ENCODE measurements around the gene S1PR4.
"Not testable (repeated sequence)": the region's sequence is repeated elsewhere in the genome, so short reads cannot be mapped to it uniquely, and the experiment has no call there.

Gene S1PR4

DNA sequence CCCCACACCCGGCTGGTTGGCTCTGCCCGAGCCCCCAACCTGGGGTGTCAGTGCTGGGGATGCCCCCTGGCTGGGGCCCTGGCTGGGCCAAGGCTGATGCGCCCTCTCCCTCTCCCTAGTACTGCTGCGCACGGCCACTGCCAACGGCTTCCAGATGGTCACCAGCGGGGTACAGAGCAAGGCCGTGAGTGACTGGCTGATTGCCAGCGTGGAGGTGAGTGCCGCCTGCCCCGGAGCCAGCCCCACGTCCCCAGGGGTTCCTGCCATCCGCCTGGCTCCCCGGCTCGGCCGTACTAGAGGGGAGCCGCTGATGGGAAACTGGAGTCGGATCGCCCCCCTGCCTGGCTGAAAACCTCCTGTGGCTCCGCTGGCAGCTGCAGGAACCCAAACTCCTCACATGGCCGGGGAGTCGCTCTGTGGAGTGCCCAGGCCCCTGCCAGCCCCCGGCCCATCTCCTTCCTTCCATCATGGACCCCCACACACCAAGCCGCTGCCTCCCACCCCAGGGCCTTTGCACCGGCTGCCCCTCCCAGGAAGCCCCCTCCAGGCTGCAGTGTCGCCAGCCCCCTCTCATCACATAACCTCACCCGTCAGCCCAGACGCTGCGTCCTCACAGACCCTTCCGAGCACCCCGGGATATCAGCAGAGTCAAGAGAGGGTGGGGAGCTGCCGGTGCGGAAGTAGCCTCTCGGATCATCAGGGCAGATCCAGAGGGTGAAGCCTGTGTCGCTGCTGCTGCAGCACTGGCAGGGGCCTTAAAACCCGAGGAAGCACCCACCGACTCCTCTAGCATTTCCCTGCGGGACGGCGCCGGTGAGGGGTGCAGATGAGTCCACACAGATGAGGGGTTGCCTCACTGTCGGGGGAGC lies 17.7 kb downstream of the S1PR4 start:
- no peak for DNase-seq

DNA sequence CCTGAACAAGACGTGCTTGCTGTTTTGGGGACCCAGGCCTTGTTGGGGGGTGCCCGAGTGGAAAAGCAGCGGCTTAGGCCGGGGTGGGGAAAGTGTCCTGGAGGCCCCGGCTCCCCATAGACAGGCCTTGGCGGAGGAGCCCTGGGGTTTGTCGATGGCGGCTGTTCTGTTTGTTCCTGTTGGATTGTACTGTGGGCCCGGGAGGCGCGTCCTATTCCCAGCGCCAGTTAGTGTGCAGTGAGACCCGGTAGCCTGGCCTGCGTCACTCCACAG lies 18.3 kb downstream of the S1PR4 start:
- DNase-seq = no peak

DNA sequence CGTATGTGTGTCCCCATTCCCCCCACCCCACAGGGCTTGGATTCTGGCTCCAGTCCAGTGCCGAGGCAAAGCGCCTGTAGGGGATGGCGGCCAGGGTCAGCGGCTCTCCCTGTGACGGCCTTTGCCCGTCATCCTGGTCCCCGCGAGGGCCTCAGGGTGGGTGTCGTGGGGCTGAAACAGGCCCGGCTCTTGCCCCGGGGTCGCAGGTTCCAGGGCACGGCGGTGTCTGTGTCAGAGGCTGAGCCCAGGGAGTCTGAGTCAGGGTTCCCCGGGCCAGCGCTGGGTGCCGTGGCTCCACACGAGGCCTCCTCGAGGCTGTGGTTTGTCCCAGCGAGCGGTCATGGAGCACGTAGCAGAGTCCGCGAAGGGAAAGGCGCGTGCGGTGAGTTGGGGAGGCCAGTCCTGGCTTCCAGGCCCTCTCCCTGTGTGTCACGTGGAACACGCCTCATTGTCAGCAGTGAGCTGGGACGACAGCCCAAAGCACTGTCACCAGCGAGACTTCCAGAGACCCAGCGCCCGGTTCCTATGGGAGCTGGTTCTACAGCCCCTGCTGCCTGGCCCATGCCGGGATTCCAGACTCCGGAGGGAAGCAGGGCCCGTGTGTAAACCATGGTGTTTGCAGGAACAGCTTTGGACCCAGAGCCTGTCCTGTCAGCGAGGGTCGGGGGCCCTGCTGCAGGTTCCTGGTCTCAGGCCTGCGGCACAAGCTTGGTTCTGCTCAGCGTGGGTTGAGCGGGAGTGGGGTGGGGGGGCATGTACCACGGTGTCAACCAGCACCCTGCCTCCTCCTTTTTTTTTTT lies 20.5 kb downstream of the S1PR4 start:
- no peak for DNase-seq

DNA sequence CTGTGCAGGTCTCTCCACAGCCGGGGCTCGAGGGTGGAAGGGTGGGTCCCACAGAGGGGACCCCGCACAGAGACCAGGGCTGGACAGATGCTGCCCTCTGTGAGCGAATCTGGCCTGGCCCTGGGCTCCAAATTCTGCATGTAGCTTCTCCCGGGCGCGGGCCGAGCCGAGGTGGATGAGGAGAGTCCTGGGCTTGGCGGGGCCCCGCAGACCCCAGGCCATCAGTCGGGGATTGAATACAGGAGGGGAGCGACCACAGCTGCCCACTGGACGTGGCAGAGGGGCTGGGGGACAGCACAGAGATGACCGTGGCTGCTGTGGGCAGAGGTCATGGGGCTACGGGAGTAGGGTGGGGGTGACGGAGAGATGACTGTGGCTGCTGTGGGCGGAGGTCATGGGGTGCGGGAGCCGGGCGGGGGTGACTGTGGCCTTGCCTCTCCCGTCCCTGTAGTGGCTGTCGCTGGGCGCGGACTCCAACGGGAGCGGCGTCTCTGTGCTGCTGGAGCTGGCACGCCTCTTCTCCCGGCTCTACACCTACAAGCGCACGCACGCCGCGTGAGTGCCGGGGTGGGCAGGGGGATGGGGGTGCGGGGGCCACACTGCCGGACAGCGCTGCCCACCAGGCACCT lies 22.6 kb downstream of the S1PR4 start:
- DNase-seq = no peak

DNA sequence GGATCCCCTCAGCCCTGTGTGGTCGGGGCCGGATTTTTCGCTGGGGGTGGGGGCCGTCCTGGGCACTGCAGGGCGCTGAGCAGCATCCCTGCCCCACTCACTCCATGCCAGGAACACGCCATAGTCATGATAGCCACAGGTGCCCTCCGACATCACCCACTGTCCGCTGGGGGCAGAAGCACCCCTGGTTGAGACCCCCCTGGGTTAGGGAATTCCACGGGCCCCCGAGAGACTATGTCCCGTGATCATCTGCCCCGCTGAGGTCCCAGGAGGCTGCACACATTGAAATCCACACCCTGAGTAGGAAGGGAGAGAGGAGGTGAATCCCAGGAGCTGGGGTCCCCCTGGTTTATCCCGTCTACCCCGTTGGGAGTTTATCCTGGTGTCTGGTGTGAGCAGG lies 23.3 kb downstream of the S1PR4 start:
- no peak for DNase-seq

DNA sequence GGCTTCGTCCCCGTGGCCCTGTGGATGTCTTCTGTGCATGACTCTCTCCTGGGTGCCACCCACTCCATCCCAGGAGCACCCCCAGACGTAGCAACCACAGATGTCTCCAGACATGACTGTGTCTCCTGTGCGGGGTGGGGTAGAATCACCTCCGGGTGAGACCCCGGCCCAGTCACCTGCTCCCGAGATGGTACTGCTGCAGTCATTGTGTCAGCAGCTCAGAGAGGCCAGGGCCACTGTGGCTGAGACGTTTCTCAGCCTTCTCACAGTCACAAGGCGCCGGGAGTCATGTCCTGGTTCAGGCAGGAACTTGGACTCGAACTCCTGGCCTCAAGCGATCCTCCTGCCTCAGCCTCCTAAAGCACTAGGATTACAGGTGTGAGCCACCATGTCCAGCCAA lies 23.8 kb downstream of the S1PR4 start:
- no peak for DNase-seq

DNA sequence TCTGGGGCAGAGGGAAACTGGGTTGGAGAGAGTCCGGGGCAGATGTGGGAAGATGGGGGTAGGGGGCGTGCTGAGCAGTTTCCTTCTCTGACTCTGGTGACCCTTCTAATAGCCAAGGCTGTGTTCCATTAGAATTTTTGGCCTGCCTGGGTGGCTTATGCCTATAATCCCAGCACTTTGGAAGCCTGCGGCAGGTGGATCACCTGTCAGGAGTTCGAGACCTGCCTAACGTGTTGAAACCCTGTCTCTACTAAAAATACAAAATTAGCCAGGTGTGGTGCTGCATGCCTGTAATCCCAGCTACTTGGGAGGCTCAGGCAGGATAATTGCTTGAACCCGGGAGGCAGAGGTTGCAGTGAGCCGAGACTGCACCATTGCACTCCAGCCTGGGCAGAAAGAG lies 24.3 kb downstream of the S1PR4 start:
- DNase-seq = not testable (repeated sequence)

DNA sequence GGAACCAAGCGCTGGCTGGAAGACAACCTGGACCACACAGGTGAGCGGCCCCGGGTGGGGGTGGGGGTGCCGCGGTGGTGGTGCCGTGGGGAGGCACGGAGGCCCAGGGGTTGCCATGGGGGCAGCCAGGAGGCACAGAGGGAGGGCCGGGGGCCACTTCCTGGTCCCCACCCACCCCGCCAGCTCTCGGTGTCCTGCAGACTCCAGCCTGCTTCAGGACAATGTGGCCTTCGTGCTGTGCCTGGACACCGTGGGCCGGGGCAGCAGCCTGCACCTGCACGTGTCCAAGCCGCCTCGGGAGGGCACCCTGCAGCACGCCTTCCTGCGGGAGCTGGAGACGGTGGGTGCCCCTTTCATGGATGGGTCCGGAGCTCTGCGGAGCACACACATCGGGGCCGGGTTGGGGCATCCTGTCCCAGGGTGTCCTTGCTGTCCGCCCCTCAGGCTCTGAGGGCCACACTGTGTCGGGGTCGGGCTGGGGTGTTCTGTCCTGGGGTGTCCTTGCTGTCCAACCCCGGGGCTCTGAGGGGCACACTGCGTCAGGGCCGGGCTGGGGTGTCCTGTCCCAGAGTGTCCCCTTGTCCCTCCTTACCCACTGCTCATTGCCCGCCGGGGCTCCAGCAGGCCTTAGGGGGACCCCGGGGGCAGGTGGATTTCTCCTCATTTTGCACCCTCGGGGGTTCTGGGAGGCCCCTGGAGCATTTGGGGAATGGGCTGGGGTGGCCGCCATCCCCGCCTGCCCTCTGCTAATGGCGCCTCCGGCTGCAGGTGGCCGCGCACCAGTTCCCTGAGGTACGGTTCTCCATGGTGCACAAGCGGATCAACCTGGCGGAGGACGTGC lies 25.5 kb downstream of the S1PR4 start:
- no peak for DNase-seq

DNA sequence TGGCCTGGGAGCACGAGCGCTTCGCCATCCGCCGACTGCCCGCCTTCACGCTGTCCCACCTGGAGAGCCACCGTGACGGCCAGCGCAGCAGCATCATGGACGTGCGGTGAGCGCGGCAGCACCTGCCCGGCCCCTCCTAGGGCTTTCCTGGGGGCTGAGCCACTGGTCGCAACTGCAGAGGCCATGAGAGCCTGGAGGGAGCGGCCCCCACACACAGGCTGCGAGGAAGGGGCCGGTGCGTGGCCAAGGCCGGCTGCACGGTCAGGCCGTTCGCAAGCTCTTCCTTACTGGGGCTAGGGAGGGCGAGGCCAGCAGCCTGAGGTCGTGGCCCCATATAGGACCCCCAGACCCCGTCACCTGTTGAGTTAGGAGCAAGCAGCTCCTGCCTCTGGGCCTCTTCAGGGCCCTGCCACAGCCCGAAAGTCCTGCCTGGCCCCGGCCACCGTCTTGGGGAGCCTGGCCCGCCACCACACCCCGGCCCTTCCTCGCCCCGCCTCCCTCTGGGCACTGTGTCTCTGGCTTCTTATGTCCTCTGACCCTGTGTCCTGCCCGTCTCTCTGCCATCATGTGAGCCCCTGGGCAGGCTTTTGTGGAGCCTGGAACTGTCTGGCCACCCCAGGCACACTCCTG lies 26.2 kb downstream of the S1PR4 start:
- no peak for DNase-seq

DNA sequence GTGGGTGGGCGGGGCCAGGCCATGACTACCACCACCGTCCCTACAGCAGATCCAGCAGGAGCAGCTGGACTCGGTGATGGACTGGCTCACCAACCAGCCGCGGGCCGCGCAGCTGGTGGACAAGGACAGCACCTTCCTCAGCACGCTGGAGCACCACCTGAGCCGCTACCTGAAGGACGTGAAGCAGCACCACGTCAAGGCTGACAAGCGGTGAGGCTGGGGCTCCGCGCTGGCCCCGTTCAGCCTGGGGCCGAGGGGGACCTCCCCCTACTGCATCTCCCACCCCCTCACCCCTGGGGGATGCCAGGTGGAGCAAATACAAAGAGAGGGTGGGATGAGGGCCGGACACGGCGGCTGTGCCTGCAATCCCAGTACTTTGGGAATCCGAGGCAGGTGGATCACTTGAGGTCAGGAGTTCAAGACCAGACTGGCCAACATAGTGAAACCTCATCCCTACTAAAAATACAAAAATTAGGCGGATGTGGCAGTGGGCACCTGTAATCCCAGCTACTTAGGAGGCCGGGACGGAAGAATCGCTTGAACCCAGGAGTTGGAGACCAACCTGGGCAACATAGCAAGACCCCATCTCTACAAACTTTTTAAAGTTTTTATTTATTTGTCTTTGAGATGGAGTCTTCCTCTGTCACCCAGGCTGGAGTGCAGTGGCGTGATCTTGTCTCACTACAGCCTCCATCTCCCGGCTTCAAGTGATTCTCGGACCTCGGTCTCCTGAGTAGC lies 27.8 kb downstream of the S1PR4 start:
- DNase-seq = no peak

DNA sequence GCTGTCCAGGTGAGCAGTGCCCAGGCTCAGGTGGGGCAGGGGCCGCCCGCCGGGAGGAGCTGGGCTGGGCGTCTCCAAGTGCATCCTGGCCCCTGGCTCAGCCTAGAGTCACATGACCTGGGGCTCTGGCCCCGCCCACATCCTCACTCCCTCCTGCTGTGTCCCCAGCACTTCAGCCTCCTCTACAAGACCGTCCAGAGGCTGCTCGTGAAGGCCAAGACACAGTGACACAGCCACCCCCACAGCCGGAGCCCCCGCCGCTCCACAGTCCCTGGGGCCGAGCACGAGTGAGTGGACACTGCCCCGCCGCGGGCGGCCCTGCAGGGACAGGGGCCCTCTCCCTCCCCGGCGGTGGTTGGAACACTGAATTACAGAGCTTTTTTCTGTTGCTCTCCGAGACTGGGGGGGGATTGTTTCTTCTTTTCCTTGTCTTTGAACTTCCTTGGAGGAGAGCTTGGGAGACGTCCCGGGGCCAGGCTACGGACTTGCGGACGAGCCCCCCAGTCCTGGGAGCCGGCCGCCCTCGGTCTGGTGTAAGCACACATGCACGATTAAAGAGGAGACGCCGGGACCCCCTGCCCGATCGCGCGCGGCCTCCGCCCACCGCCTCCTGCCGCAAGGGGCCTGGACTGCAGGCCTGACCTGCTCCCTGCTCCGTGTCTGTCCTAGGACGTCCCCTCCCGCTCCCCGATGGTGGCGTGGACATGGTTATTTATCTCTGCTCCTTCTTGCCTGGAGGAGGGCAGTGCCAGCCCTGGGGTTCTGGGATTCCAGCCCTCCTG lies 29.1 kb downstream of the S1PR4 start:
- no peak for DNase-seq

DNA sequence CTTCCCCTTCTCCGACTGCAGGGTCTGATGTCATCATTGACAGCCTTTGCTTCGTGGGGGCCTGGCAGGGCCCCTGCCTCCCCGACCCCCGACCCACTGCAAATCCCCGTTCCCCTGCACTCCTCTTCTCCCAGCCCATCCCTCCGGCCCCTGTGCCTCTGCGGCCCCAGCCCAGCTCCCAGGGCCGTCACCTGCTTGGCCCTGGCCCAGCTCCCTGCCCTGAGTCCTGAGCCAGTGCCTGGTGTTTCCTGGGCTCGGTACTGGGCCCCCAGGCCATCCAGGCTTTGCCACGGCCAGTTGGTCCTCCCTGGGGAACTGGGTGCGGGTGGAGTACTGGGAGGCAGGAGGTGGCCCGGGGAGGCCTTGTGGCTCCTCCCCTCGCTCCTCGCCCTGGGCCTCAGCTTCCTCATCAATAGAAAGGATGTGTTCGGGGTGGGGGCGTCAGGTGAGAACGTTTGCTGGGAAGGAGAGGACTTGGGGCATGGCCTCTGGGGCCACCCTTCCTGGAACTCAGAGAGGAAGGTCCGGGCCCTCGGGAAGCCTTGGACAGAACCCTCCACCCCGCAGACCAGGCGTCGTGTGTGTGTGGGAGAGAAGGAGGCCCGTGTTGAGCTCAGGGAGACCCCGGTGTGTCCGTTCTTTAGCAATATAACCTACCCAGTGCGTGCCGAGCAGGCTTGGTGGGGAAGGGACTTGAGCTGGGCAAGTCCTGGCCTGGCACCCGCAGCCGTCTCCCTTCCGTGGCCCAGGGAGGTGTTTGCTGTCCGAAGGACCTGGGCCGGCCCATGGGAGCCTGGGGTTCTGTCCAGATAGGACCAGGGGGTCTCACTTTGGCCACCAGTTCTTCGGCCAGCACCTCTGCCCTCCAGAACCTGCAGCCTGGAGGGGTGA lies 30.0 kb downstream of the S1PR4 start:
- DNase-seq = no peak

DNA sequence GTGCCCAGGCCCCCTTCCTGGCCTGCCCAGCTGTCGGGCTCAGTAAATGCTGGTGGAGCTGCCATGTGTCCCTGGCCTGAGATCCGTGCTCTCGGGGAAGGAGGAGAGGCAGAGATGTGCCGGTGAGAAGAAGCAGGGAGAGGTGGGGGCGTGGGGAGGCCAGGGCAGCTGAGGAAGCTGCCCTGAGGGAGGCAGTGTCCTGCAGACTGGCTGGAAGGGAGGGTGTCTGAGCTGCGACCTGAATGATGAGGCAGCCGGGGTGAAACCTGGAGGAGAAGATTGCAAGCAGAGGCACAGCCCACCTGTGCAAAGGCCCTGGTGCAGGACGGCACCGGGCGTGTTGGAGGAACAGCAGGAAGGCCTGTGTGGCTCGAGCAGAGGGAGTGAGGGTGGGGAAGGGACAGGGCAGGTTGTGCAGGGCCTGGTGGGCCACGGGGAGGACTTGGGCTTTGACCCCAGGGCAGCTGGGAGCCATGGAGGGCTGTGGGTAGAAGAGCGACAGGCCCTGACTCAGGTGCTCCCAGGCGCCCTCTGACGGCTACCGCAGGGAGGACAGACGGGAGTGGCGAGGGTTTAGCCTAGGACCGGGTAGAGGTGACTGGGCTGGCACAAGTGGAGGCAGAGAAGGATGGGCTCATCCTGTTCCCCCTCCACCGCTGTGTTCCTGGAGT lies 31.9 kb downstream of the S1PR4 start:
- DNase-seq = peak; percentile 60 to 64

DNA sequence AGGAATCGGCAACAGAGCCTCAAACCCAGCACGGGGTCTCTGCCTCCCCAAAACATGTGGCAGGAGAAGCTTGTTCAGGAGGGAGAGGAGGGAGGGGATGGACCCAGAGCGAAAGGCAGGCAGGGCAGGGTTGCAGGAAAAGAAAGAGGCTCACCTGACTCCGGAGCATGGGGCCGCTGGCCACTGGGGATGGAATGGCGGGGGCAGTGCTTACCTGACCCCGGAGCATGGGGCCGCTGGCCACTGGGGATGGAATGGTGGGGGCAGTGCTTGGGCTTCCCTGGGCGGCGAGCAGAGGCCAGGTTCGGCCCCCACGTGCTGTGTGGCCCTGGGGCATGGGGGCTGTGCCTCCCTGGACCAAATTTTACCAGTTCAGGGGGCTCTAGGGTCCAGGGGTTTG lies 32.6 kb downstream of the S1PR4 start:
- DNase-seq = no peak

DNA sequence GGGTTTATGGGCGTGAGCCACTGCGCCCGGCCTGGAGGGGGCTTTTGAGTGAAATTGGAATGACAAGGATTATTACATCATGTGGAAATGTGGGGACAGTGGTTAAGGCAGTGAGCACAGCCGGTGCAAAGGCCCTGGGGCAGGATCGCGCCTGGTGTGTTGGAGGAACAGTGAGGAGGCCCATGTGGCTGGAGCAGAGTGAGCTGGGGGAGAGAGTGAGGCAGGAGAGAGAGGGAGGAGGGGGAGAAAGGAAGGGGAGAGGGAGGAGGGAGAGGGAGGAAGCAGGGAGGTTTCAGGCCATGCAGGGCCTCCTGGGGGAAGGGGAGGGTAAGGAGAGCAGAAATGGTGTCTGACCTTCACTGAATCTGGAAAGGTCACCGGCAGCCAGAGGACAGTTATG lies 34.6 kb downstream of the S1PR4 start:
- no peak for DNase-seq

DNA sequence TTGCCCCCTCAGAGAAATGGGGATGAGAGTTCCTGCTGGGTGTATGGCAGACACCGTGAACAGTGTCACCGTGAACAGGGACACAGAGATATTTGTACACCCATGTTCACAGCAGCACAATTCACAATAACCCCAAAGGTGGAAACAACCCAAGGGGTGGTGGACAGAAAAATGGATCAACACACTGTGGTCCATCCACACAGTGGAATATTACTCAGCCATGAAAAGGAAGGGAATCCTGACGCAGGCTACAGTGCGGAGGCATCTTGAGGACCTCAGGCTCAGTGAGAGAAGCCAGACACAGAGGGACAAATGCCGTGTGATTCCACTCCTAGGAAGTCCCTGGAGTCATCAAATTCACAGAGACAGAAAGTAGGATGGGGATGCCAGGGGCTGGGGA lies 38.3 kb downstream of the S1PR4 start:
- no peak for DNase-seq

DNA sequence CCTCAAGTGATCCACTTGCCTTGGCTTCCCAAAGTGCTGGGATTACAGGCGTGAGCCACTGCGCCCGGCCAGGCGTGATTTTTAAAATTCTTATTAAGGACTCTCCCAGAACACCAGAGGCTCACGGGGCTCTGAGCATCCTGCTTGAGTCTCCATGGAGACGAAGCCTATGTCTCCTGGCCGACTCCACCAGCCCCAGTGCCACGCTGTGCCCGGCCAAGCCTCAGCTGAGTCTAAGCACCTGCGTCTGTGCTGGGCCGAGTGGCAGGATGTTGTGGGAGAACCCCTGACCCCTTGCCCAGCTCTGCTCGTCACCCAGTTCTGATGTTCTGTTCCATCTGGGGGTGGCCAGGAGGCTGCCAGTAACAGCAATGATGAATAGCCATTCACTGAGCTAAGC lies 42.0 kb downstream of the S1PR4 start:
- DNase-seq = no peak

DNA sequence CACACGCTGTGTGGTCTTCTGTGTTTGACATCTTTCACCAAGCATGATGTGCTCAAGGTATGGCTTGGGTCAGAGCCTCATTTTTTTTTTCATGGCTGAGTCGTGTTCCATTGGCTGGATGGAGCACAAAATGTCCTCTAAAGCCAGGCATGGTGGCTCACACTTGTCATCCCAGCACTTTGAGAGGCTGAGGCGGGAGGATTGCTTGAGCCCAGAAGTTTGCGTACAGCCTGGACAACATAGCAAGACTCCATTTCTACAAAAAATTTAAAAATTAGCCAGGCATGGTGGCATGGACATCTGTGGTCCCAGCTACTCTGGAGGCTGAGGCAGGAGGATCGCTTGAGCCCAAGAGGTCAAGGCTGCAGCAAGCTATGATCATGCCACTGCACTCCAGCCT lies 43.0 kb downstream of the S1PR4 start:
- not testable (repeated sequence) for DNase-seq

DNA sequence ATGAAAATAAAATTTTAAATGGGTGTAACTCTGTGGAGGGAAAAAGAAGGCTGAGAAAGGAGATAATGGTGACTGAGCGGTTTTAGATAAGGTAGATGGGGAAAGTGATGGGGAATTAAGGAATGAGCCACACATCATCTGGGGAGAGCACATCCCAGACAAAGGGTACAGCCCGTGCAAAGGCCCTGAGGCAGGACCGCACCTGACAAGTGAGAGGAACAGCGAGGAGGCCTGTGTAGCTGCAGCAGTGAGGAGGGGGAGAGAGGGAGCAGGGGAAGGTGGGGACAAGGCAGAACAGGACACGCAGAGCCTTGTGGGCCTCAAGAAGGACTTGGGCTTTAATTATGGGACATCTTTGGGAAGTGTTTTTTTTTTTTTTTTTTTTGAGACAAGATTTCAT lies 44.1 kb downstream of the S1PR4 start:
- DNase-seq = no peak

Data from CD4-positive, alpha-beta T cell treated with Interleukin-1 beta for 1 hour (primary cell).